Stimulated activated CD4-positive, alpha-beta T cell treated with anti-CD3 and anti-CD28 coated beads, TNF-alpha, amount 100 ng/mL, for 48 hours (primary cell): Measurements from ENCODE around the gene MYCBP.
A peak's percentile ranks its signal among the peaks of the same experiment; 100 is the strongest.
"Not testable (repeated sequence)": the region's sequence is repeated elsewhere in the genome, so short reads cannot be mapped to it uniquely, and the experiment has no call there.

Experiments
- DNase-seq, 3 donors: peaks; one replicate each; pipeline ENCODE4 v3.0.0-alpha.2; 2020; ENCODE audit warnings: low read depth in 3 of 3

MYCBP gene

GRCh38 chr1:38867208-38867607, 5.9 kb downstream of the MYCBP start:
- DNase-seq = no peak

GRCh38 chr1:38865112-38865715, 7.9 kb downstream of the MYCBP start:
- no peak for DNase-seq

GRCh38 chr1:38860454-38860795, 12.7 kb downstream of the MYCBP start:
- DNase-seq = no peak

DNA sequence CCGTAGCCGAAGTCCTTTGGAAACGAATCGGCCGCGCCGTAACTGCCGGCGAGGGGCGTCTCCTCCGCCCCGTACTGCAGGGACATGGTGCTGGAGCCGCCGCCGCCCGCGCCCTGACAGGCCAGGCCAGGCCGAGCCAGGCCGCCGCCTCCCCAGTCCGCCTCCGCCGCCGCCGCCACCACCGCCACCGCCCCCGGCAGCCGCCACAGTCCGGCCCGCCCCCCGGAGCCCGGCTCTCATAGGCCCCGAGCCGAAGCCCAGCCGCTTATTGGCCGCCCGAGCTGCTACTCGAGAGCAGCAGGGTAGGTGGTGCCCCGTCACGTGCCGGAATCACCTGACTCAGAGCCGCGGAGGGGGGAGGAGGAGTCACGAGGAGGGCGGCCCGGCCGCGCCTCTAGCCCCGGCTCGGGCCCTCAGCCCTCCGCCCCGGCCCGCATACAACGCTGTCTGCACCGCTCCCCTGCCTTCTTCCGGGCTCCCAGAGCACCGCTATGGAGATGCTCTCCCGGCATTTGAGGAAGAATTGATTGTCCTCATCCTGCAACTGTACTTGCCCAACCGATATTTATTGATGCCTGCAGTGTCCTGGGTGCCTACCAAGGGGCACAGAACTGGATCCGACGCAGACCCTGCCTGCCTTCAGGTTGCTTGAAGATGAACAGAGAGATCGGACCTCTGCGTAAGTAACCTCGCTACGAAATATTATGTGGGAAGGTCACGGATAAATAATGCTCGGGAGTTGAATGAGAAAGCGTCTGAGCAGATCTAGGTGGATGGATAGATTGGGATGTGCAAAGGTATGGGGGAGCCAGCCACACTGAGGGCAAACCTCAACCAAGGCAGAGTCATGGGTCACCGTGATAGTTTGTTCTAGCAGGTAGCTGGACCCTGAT, 13.3 kb downstream of the MYCBP start, which contains the start of gene RRAGC:
Gene RRAGC, minus strand, starts transcription at position 212 of the 893 bp plus-strand sequence. Its CDS starts 126 bp downstream, at position 86.
- DNase-seq = peak; percentile 95 to 98 (median 97)

- DNase-seq = peak; percentile 29 to 37 (median 32)
Measured at GRCh38 chr1:38858833-38859560, 14.2 kb downstream of the MYCBP start.

- no peak for DNase-seq
Measured at GRCh38 chr1:38852780-38853179, 20.4 kb downstream of the MYCBP start.

DNA sequence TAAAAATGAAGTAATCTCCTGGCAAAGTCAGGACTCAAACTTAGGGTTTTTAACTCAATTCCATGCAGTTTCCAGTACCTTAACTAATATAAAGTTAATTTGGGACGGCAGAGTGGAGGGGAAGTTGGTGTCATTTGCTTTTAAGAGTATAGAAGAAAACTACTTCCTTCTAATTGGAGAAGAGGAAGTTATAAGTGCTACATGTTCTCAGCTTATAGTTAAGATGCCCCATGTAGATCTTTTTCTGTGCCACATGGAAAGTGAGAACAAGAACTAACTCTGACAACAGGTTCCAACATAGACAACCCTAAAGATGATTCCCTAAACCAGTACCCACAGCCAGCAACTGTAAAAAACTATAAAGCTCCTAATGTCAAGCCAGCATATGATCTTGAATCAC, 25.1 kb downstream of the MYCBP start:
- DNase-seq = no peak

- no peak for DNase-seq
Measured at GRCh38 chr1:38846210-38846609, 26.9 kb downstream of the MYCBP start.

DNA sequence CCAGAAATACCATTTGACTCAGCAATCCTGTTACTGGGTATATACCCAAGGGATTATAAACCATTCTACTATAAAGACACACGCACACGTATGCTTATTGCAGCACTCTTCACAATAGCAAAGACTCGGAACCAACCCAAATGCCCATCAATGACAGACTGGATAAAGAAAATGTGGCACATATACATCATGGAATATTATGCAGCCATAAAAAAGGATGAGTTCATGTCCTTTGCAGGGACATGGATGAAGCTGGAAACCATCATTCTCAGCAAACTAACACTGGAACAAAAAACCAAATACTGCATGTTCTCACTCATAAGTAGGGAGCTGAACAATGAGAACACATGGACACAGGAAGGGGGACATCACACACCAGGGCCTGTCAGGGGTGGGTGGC, 28.1 kb downstream of the MYCBP start:
- DNase-seq = not testable (repeated sequence)

GRCh38 chr1:38840281-38840680, 32.9 kb downstream of the MYCBP start:
- no peak for DNase-seq

DNA sequence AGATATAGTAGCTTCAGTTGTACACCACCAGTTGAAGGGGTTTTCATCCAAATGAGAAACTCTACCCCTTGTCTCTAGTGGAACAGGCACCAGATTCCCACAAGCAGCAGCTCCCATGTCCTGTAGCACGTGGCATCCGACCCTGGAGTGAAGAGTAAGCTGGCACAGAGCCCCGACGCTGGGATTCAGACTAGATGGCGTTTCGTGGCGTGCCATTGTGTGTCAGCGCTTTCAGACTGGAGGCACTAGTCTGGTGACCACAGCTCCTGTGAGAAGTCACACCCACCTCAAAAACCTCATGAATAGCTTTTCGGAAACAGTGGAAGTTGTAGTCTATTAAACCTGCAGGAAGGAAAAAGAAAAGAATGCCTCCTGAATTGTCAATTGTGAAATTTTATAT, 33.8 kb downstream of the MYCBP start:
- DNase-seq = no peak

GRCh38 chr1:38836316-38836715, 36.8 kb downstream of the MYCBP start:
- not testable (repeated sequence) for DNase-seq

DNA sequence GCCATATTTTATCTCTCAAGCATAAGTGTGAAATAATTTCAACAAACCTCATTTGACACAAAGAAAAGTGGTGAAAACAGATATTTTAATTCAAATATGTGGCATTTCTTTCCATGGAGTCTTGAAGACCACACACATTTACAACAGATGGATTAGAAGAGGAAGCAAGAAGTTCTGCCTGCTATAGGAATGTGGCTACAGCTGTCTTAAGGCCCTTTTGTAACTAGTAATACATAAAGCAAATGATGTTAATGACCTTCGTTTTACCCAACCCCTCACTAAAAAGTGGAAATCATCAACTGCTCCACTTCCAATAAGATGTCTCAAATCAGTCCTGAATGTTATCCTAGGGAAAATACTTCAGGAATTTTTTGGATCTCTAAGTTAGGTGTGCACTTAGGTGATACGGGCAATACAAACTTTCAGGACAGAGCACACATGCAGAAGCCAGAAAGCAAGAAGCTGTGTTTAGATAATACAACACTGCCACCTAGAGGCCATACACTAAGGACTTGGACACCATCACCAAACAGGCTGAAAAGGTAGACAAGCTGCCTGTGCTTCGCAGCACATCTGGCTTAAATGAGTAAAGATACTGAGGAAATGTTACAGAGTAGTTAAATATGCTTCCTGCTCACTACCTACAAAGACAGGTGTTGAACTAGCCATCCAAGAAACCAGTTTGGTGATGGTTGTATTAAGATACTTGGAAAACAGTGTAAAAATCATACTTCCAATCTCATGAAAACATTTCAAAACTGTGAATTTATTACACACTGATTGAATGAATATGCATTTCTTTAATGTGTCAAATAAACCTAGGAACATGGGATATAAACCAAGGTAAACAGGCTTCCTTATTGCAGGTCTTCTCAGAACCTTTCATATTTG, 38.0 kb downstream of the MYCBP start:
- DNase-seq = peak in 1 of 3 donors; percentile 50

DNA sequence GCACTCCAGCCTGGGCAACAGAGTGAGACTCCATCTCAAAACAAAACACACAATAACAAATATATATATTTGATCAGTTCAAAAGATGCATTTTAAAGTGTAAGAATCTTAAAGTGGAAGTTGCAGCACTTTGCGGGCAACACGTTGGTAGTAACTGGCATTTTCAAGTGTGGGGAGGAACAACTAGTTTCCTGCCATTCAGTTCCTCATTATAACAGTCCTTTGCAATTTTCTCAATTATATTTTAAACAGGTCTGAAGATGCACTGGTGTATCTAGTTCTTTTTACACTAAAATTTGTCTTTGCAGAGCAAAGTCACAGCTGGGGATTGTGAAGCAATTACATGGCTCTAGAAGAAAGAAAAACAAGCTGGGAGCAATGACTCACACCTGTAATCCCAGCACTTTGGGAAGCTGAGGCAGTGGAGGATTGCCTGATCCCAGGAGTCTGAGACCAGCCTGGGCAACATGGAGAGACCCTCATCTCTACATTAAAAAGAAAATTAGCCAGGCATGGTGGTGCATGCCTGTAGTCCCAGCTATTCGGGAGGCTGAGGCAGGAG, 38.8 kb downstream of the MYCBP start:
- no peak for DNase-seq

- DNase-seq = no peak
Measured at GRCh38 chr1:38833146-38833545, 40.0 kb downstream of the MYCBP start.

GRCh38 chr1:38832370-38832734, 40.8 kb downstream of the MYCBP start:
- no peak for DNase-seq

GRCh38 chr1:38831731-38832369, 41.3 kb downstream of the MYCBP start:
- no peak for DNase-seq

DNA sequence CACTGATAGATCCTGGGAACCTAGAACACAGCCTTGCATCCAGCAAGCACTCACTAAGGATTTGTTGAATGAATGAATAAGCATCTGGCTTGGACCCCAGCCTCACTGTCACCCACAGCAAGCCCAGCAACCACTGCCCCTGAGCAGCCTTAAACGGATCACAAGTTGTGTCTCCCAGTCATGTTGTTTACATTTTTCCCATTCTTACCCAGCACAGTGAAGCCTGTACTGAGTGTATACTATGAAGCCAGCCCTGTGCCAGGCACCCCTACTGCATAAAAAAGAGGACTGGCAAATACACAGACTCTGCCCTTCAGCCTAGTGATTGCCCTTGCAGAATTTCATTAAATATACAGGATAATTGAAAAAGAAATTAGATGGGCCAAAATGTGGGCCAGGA, 43.8 kb downstream of the MYCBP start:
- no peak for DNase-seq

DNA sequence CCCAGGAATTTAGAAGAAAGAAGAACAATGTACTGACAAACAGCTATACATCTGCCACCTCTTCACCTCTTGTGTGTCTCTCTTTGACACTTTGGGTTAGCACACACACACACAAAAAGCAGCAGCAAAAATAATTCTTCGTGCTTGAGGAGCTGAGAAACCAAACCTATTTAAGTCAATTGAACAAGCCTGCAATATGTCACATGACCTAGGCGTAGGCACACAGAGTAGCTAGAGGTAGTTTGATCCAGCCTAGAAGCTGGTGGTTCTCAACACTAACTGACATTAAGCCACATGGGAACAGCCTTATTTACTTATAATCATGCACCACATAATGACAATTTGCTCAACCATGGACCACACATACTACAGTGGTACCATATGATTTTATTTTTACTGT, 45.8 kb downstream of the MYCBP start:
- no peak for DNase-seq

DNA sequence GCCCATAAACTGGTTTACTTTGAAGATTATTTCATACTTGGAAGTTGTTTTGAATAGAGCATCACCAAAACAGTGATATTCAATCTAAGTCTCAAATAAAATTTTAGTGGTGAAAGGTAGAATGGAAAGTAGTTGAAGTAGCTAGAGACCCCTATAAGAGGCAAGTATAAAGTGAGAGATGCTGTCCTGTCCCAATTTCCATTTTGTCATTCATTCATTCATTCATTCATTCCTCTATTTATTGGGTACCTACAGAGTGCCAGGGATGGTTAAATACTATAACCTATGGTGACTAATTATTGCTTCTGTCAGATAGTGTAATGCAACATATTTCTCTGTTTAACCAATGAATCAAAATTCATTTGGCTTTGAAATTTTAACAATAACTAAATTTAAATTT, 46.3 kb downstream of the MYCBP start:
- no peak for DNase-seq

DNA sequence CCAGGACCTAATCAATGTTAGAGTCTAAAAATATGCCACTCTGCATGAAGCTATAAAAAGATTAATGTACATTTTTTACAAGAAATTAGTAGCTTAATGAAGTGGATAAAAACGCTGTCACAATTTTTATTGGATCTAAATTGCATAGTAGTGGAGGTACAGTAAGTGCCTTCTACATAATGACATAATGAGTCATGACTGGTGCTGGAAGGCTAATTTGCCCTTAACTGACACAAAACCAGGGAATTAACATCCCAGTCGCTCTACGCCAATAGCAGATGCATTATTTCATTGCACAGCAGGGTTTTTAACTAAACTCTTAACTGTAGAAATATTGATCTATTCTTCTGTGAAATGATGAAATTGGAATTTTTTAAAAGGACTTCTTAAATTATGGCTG, 46.9 kb downstream of the MYCBP start:
- DNase-seq = no peak
